Measurements from ENCODE around the gene ZNF689. TPM values are rescaled to one million over a fixed set of nuclear protein-coding genes. Genes with fewer than 3 reads are reported as not detected.

The ZNF689 gene
- total and polyA plus RNA-seq, 2 of the 4 experiments (the other 2 are of a cell fraction): 2.7 to 2.9 TPM

GRCh38 chr16:30552956-30553355 lies 57.2 kb downstream of the ZNF689 start:
- H2BK5ac ChIP-seq (ENCODE audit: low read depth, low read length, poor library complexity, severe bottlenecking): no peak overlapping the region
- CTCF ChIA-PET: no interaction called here
- TF ChIP-seq SMC3 (IDR thresholded peaks at IDR 0.05; ENCODE audit: low read depth, low read length): no peak
- no peak for TF ChIP-seq NFE2L2 (IDR thresholded peaks at IDR 0.05; ENCODE audit: low read depth, low read length)
- no peak for TF ChIP-seq RCOR1 (IDR thresholded peaks at IDR 0.05; ENCODE audit: insufficient replicate concordance, low read length)
- TF ChIP-seq RAD21 (IDR thresholded peaks at IDR 0.05; ENCODE audit: low read length): no peak
- no peak for TF ChIP-seq CTCF (conservative IDR thresholded peaks at IDR 0.05; ENCODE audit: low read depth, low read length)
- no peak for TF ChIP-seq CHD1 (IDR thresholded peaks at IDR 0.05; ENCODE audit: low read depth, low read length)
- no peak overlapping the region for H2BK120ac ChIP-seq (ENCODE audit: low read depth, low read length)
- H4K8ac ChIP-seq (ENCODE audit: low read depth in 2 of 2, low read length in 2 of 2): no peak overlapping the region
- in situ Hi-C loops (cut with MboI; ENCODE audit: low sequenced_read_pairs): no loop called here
- no peaks in the 10 kb centered on the region for H3K27me3 ChIP-seq (ENCODE audit: control insufficient read depth, insufficient read depth, low read length)
- peak overlapping the region; percentile 82 for H2AK9ac ChIP-seq (replicated peaks; ENCODE audit: low read depth, low read length, poor library complexity)
- H3K23ac ChIP-seq (ENCODE audit: low read depth, low read length): no peak overlapping the region
- no peak overlapping the region for H3K4ac ChIP-seq (ENCODE audit: low read depth, low read length)
- H3K56ac ChIP-seq (ENCODE audit: extremely low read depth, insufficient read depth, low read length): no peak overlapping the region
- H4K20me1 ChIP-seq (ENCODE audit: insufficient read depth, low read length): no peaks in the 10 kb centered on the region; the same call in 1 of the 2 replicates
- H3K36me3 ChIP-seq (ENCODE audit: control insufficient read depth, insufficient read depth, low read length): peaks cover 23% of the 10 kb centered on the region
- no peak overlapping the region for H4K91ac ChIP-seq (ENCODE audit: insufficient read depth, low read depth, low read length)
- no peak overlapping the region for H4K5ac ChIP-seq (ENCODE audit: low read depth, low read length)
- no peak overlapping the region for H2BK15ac ChIP-seq (ENCODE audit: low read depth, low read length)
- DNase-seq: no peak
- H3K9ac ChIP-seq (ENCODE audit: low read depth, low read length): no peak overlapping the region
- no peak overlapping the region for H3K18ac ChIP-seq (ENCODE audit: low read depth, low read length)
- ATAC-seq (ENCODE audit: low read depth): no peak
- POLR2A ChIA-PET (ENCODE audit: unreplicated experiment): no interaction called here
- 0 out of 2 replicates have a peak overlapping the region, but pooled peaks have one; percentile 1 for H2AK5ac ChIP-seq (ENCODE audit: low read depth, low read length)
- dilution Hi-C loops (cut with HindIII; ENCODE audit: low sequenced_read_pairs, unreplicated experiment): no loop called here
- H2AFZ ChIP-seq (replicated peaks; ENCODE audit: low read length, poor library complexity): no peak overlapping the region
- no TSS peak for BruUV-seq (replicated peaks)
- peaks cover 6% of the 10 kb centered on the region; the same call in 1 of the 2 replicates for H3K9me1 ChIP-seq (ENCODE audit: insufficient read depth, low read length)
- H3K4me1 ChIP-seq (ENCODE audit: control insufficient read depth, insufficient read depth, low read length): peaks cover 6% of the 10 kb centered on the region
- no peaks in the 10 kb centered on the region for H3K9me3 ChIP-seq (ENCODE audit: control insufficient read depth, insufficient read depth, low read length)
- H2BK20ac ChIP-seq (ENCODE audit: low read depth, low read length): no peak overlapping the region
- H3K79me1 ChIP-seq (ENCODE audit: low read depth in 1 of 2, low read length in 2 of 2): peaks cover 16 to 40% of the 10 kb centered on the region in 2 experiments; a peak in 2 of 4 replicates
- intact Hi-C loops (cut with micrococcal nuclease): no loop called here
- 50% methylated on average over 1 of the region's 4 CpGs; no CpG with 5 or more reads in 1 of the 2 experiments for WGBS, 2 experiments (ENCODE audit: extremely low coverage in 2 of 2, insufficient read length in 1 of 2)
- no peak overlapping the region for H3K14ac ChIP-seq (replicated peaks; ENCODE audit: low read depth, low read length)
- H3K27ac ChIP-seq (ENCODE audit: insufficient read depth, low read length): no peak overlapping the region
- H3K4me2 ChIP-seq (ENCODE audit: low read depth, low read length): no peak overlapping the region
- no peak overlapping the region for H3K4me3 ChIP-seq (ENCODE audit: insufficient read depth, low read depth, low read length)

Small RNA genes within 50 kb of the gene (microRNA-seq; reads per million reads assigned to microRNA genes)
- gene AC093249.1 (ENCODE audit: insufficient read depth, insufficient read length): not detected
- not detected for gene AC093249.4 (ENCODE audit: insufficient read depth, insufficient read length)

Small RNA genes within 50 kb of the gene (small RNA-seq; reads per million reads assigned to genes)
- gene AC093249.1 (0 reads per million in 5 experiments), gene AC093249.4 (0 reads per million in 5 experiments)

Other genes starting within 250 kb of the ZNF689 start
- 8.1 and 8.4 TPM in 2 replicates for gene TBC1D10B, start 239.9 kb downstream of the ZNF689 start, total RNA-seq (2012; rRNA removed)
- 24.9 and 26.4 TPM in 2 replicates for gene TBC1D10B, start 239.9 kb downstream of the ZNF689 start, polyA plus RNA-seq (2012; rRNA removed)
- not detected in 2 replicates for gene MYL11, start 235.6 kb downstream of the ZNF689 start, total RNA-seq (2012; rRNA removed)
- 1.1 and 1.2 TPM in 2 replicates for gene MYL11, start 235.6 kb downstream of the ZNF689 start, polyA plus RNA-seq (2012; rRNA removed)
- gene SEPTIN1, start 227.8 kb downstream of the ZNF689 start, total RNA-seq (2012; rRNA removed): not detected in 2 replicates
- gene SEPTIN1, start 227.8 kb downstream of the ZNF689 start, polyA plus RNA-seq (2012; rRNA removed): 0.24 and 0.50 TPM in 2 replicates
- 6.6 and 6.9 TPM in 2 replicates for gene ZNF48, start 215.0 kb downstream of the ZNF689 start, total RNA-seq (2012; rRNA removed)
- gene ZNF48, start 215.0 kb downstream of the ZNF689 start, polyA plus RNA-seq (2012; rRNA removed): 5.8 and 6.7 TPM in 2 replicates
- 5.2 and 5.8 TPM in 2 replicates for gene ZNF771, start 202.8 kb downstream of the ZNF689 start, total RNA-seq (2012; rRNA removed)
- 10.9 and 16.8 TPM in 2 replicates for gene ZNF771, start 202.8 kb downstream of the ZNF689 start, polyA plus RNA-seq (2012; rRNA removed)
- gene DCTPP1, start 180.4 kb downstream of the ZNF689 start, total RNA-seq (2012; rRNA removed): 23.3 and 24.9 TPM in 2 replicates
- gene DCTPP1, start 180.4 kb downstream of the ZNF689 start, polyA plus RNA-seq (2012; rRNA removed): 45.5 and 48.9 TPM in 2 replicates
- 10.4 and 10.6 TPM in 2 replicates for gene SEPHS2, start 164.5 kb downstream of the ZNF689 start, total RNA-seq (2012; rRNA removed)
- 25.5 and 31.4 TPM in 2 replicates for gene SEPHS2, start 164.5 kb downstream of the ZNF689 start, polyA plus RNA-seq (2012; rRNA removed)
- not detected in 2 replicates for gene ITGAL, start 137.6 kb downstream of the ZNF689 start, total RNA-seq (2012; rRNA removed)
- gene ITGAL, start 137.6 kb downstream of the ZNF689 start, polyA plus RNA-seq (2012; rRNA removed): not detected in 2 replicates
- 9.2 and 9.3 TPM in 2 replicates for gene ZNF768, start 83.8 kb downstream of the ZNF689 start, total RNA-seq (2012; rRNA removed)
- 20.3 and 22.1 TPM in 2 replicates for gene ZNF768, start 83.8 kb downstream of the ZNF689 start, polyA plus RNA-seq (2012; rRNA removed)
- 1.9 and 2.0 TPM in 2 replicates for gene ZNF747, start 75.5 kb downstream of the ZNF689 start, total RNA-seq (2012; rRNA removed)
- gene ZNF747, start 75.5 kb downstream of the ZNF689 start, polyA plus RNA-seq (2012; rRNA removed): 2.6 and 2.9 TPM in 2 replicates
- gene ZNF764, start 52.0 kb downstream of the ZNF689 start, total RNA-seq (2012; rRNA removed): 2.2 and 2.5 TPM in 2 replicates
- gene ZNF764, start 52.0 kb downstream of the ZNF689 start, polyA plus RNA-seq (2012; rRNA removed): 4.6 and 5.3 TPM in 2 replicates
- 1.7 and 1.8 TPM in 2 replicates for gene ZNF688, start 38.7 kb downstream of the ZNF689 start, total RNA-seq (2012; rRNA removed)
- gene ZNF688, start 38.7 kb downstream of the ZNF689 start, polyA plus RNA-seq (2012; rRNA removed): 3.7 and 5.5 TPM in 2 replicates
- 2.8 and 2.9 TPM in 2 replicates for gene ZNF785, start 24.7 kb downstream of the ZNF689 start, total RNA-seq (2012; rRNA removed)
- 4.0 and 4.2 TPM in 2 replicates for gene ZNF785, start 24.7 kb downstream of the ZNF689 start, polyA plus RNA-seq (2012; rRNA removed)
- 1.4 and 2.2 TPM in 2 replicates for gene PRR14, start 40.6 kb upstream of the ZNF689 start, total RNA-seq (2012; rRNA removed)
- gene PRR14, start 40.6 kb upstream of the ZNF689 start, polyA plus RNA-seq (2012; rRNA removed): 11.8 and 11.9 TPM in 2 replicates
- 2.0 and 2.8 TPM in 2 replicates for gene FBRS, start 48.0 kb upstream of the ZNF689 start, total RNA-seq (2012; rRNA removed)
- gene FBRS, start 48.0 kb upstream of the ZNF689 start, polyA plus RNA-seq (2012; rRNA removed): 20.5 and 22.4 TPM in 2 replicates
- 4.5 and 6.4 TPM in 2 replicates for gene SRCAP, start 88.8 kb upstream of the ZNF689 start, total RNA-seq (2012; rRNA removed)
- gene SRCAP, start 88.8 kb upstream of the ZNF689 start, polyA plus RNA-seq (2012; rRNA removed): 8.2 and 8.9 TPM in 2 replicates
- 26.0 and 26.7 TPM in 2 replicates for gene PHKG2, start 138.0 kb upstream of the ZNF689 start, total RNA-seq (2012; rRNA removed)
- gene PHKG2, start 138.0 kb upstream of the ZNF689 start, polyA plus RNA-seq (2012; rRNA removed): 37.7 and 38.9 TPM in 2 replicates
- gene CFAP119, start 151.7 kb upstream of the ZNF689 start, total RNA-seq (2012; rRNA removed): 0.90 and 1.7 TPM in 2 replicates
- gene CFAP119, start 151.7 kb upstream of the ZNF689 start, polyA plus RNA-seq (2012; rRNA removed): 7.6 and 8.8 TPM in 2 replicates
- 63.9 and 72.4 TPM in 2 replicates for gene RNF40, start 151.9 kb upstream of the ZNF689 start, total RNA-seq (2012; rRNA removed)
- 46.7 and 49.7 TPM in 2 replicates for gene RNF40, start 151.9 kb upstream of the ZNF689 start, polyA plus RNA-seq (2012; rRNA removed)
- gene ZNF629, start 176.8 kb upstream of the ZNF689 start, total RNA-seq (2012; rRNA removed): 9.1 and 9.4 TPM in 2 replicates
- gene ZNF629, start 176.8 kb upstream of the ZNF689 start, polyA plus RNA-seq (2012; rRNA removed): 6.6 and 7.3 TPM in 2 replicates

Measured in IMR-90 (cell line).